Kidney tubule cell (primary cell): ENCODE data around the gene CA10.

Experiments
- DNase-seq: peaks from one replicate; pipeline ENCODE4 v3.0.0-alpha.2; 2018; ENCODE audit warnings: low spot score

Gene CA10

DNA sequence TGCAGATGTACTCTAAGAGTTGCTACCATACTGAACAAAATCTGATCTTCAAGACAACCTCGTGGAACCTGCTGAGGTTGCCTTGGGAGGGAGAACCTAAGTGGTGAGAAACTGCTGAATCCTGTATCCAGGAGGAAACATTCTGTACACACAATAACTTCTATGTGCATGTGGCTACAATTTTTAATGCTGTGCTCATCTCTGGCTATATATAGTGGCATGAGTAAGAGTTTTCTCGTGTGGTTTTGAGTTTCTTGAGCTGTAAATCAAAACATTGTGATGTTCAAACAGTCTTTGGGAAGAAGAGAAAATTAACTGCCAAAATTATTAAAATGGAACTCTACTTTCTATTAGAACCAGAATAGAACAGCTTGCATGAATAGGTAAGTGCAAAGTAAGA lies 206.8 kb downstream of the CA10 start:
- DNase-seq, result peak; percentile 64

- DNase-seq, result peak; percentile 92
Observed at GRCh38 chr17:51948128-51948527, 210.4 kb downstream of the CA10 start.

DNA sequence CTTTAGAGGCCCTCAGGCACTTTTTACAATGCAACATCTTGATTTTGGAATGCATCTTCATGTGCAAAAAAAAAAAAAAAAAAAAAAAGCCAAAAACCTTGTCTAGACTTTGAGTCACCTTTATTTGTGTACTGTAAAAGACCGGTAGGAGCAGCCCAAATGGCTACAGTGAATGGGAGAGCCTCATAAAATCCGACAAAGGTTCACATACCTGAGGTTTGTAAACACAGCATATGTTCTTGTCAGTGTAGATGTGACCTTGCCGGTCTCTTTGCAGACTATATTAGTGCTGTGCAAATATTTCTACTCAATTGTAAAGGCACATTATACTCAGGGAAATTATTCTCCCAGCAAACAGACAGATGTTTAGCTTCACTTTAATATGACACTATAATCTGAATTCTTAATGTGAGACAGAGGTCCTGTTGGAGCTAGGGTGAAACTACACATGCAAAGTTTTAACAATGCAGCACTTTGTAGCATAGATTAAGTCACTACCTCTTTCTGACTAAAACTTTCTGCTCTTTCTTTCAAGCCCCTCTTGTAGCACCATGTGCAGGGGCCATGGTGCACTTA lies 211.3 kb downstream of the CA10 start:
- peak; percentile 20 for DNase-seq

GRCh38 chr17:51946311-51946710 lies 212.2 kb downstream of the CA10 start:
- DNase-seq, result no peak

GRCh38 chr17:51941272-51941671 lies 217.2 kb downstream of the CA10 start:
- DNase-seq, result peak; percentile 33

GRCh38 chr17:51937264-51937663 lies 221.2 kb downstream of the CA10 start:
- no peak for DNase-seq

- DNase-seq, result no peak
Observed at GRCh38 chr17:51935477-51935876, 223.0 kb downstream of the CA10 start.

GRCh38 chr17:51933647-51934046 lies 224.9 kb downstream of the CA10 start:
- DNase-seq, result no peak

GRCh38 chr17:51926448-51926847 lies 232.1 kb downstream of the CA10 start:
- no peak for DNase-seq

GRCh38 chr17:51921500-51921899 lies 237.0 kb downstream of the CA10 start:
- peak; percentile 38 for DNase-seq

GRCh38 chr17:51914577-51914976 lies 243.9 kb downstream of the CA10 start:
- DNase-seq, result peak; percentile 14

- DNase-seq, result peak; percentile 23
Observed at GRCh38 chr17:51913491-51914205, 244.9 kb downstream of the CA10 start.

GRCh38 chr17:51912939-51913338 lies 245.6 kb downstream of the CA10 start:
- no peak for DNase-seq

GRCh38 chr17:51911237-51911636 lies 247.3 kb downstream of the CA10 start:
- DNase-seq, result no peak

- no peak for DNase-seq
Observed at GRCh38 chr17:51909971-51910370, 248.5 kb downstream of the CA10 start.

DNA sequence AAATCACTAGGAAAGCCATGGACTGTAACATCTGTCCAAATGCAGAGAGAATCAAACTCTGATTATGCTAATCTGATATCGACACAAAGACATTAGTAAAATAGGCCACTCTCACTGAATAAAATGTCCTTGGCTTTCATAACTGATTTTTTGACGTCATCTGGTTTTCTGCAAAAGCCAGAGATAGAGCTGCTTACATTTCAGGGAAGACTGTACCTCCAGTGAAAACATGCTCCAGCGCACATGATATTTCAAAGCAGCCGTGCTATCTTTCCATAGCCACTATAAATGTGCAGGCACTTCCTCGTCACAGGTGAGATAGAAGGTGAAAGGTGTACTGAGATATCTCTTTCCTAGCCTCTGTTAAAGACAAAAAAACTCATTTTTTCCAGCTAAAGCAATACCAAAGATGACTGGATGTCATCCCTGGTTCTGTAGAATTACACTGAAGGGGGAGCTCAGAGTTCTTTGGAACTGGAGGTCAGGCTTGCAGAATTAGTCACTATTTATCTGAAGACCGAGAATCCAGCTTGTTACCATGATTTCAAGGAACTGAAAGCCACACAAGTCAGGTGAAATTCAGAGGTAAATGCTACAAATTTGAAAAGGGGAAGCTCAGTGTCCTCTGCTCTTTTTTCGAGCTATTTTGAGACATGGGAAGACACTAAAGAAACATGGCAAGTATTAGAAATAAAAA lies 249.5 kb downstream of the CA10 start:
- no peak for DNase-seq

DNA sequence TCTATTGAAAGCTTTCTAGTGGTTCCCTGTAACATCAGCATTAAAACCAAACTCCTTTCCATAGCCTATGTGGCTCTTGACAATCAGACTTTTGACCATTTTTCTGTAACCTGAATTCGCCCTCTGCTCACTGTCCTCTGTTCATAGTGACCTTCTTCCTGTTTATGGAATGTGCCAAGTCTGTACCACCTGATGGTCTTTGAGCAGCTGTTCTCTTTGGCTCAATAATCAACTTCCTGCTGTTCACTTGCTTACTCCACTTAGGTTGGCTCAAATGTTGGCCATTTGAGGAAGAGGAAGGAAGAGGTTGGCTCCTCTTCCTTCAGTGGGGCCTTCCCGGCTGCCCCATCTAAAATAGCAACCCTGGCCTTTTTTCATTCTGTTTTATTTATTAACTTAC lies 251.5 kb downstream of the CA10 start:
- no peak for DNase-seq

DNA sequence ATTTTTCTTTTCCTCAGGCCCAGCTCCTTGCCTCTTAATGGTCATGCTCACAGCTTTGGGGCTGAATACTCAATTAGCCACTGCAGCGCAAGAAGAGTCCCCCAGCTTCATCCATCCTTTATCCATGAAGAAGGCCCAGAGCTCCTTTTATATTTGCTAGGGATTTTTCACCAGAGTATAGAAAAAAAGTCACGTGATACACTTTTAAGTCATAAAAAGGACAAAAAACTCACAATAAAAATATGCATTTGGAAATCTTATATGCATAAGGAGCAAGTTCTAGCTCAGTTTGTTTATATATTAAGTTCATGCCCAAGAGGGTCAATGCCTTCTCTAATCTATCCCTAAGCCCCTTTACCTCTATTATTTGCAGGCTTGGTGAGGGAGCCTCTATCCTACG lies 254.1 kb downstream of the CA10 start:
- DNase-seq, result no peak

DNA sequence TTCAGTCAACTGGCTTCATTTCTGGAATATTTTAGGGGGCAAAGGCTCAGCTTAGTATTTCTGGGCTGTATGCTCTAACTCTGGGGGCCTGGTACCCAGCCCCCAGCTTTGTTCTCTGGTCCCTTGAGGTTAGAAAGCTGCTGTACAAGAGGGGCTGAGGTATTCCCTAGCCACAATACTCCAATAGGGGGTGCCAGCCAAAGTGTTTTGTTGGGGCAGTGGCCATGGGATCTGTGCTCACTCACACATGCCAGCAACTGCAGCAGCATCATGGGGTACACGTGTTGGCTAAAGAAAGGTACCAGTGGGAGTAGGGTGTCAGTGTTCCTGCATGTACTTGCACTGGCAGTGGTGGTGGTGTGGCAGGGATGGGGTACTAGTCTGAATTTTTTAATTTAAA lies 257.3 kb downstream of the CA10 start:
- no peak for DNase-seq

DNA sequence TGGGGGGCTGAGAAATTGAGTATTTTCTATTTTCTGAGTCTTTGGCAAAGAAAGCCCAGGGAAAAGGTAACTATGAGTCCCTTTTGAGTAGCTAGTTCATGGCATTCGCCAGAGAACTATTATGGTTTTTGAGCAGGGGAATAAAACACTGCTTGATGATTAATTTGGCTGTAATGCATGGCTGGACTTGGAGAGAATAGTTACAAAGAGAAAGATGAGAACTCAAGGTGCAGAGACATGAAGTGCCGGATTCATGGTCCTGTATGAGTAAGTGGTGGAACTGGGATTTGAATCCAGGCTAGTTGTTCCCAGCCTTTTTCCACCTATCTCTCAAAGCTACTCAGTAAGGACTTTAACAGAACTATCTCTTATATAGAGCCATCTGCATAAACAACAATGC lies 266.6 kb downstream of the CA10 start:
- peak; percentile 64 for DNase-seq

DNA sequence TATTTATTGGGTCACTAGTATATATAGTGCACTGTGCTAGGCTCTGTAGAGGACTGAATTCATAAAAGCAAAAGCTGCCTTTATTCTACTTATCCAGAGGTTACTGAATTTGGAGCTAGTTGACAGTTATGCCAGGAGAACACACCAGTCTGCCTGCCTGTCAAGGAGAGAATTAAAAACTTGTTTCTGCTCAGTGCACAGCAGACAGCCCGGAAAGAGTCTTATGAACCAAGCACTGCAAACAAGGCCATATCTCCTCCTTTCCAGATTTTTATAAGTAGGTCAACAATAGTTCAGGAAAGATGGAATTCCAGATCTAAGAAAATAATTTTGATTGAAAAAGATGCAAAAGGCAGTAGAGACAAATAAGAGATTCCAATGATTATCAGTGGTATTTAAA lies 267.8 kb downstream of the CA10 start:
- DNase-seq, result no peak

DNA sequence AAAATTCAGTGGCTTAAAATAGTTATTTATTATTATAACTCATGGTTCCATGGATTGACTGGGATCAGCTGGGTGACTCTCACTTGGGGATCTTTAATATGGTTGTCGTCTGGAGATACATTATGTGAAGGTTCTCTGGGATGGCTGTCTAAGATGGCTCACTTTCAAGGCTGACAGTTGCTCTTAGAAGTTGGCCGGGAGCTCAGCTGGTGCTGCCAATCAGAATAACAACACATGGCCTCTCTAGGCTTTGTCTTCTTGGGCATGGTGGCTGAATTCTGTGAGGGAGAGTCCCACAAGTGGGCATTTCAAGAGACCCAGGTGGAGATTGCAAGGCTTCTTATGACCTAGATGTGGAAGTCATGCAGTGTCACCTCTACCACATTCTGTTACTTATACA lies 269.7 kb downstream of the CA10 start:
- DNase-seq, result no peak

DNA sequence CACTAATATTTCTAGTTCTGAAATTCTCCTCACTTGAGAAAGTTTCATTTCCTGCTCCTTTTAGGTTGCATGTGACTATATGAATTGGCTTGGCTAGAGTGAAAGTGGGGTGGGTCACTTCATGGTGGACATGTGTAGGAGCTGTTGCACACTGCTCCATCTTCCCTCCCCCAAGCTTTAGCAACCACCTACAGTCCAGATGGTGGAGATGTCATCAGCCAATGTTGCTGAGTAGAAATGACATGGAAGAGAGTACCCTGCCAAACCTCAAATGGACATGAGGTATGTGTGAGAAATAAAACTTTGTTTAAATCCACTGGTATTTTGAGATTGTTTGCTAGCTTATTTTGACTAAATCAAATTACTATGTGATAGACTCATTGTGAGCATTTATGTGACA lies 281.5 kb downstream of the CA10 start:
- DNase-seq, result no peak

DNA sequence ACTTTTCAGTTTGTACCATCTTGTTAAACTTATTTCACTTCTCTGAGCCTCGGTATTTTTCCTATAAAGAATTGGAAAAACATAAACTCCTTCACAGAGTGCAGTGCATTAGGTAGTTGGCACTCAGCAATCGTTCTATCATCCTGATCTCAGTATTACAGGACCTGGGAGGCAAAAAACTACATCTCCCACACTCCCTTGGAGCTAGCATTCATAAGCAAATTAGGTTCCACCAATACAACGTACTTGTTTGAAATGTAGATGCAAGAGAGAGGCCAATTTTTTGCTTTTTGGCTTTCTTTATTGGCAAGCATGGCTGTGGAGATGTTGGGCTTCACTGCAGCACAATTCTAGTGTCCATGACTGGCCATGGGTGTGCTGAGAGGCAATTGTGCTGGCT lies 285.2 kb downstream of the CA10 start:
- no peak for DNase-seq
